SK-N-MC (cell line): ENCODE results near the gene SIX3.

Experiments used
- DNase-seq: peaks from one replicate; pipeline ENCODE4 v3.0.0-alpha.2; 2011; ENCODE audit warnings: low read depth, low spot score
- H3K27ac ChIP-seq: fragments of 200-600 bp; sonication (generic); 2 replicates; pipeline ENCODE4 v1.5.1; 2016; ENCODE audit warnings: mixed run types
- H3K36me3 ChIP-seq: fragments of 200-600 bp; sonication (generic); 2 replicates; pipeline ENCODE4 v1.6.1; 2017; ENCODE audit warnings: antibody characterized with exemption, low read length, mixed read lengths; ENCODE audit not compliant: insufficient read depth
- H3K4me3 ChIP-seq: fragments of 200-600 bp; sonication (generic); 2 replicates; pipeline ENCODE4 v1.5.1; 2016
- H3K9ac ChIP-seq: fragments of 200-600 bp; sonication (generic); 2 replicates; pipeline ENCODE4 v1.8.0; 2017; ENCODE audit warnings: mixed run types, mixed read lengths; ENCODE audit not compliant: insufficient read length
- H3K9me3 ChIP-seq: fragments of 200-600 bp; sonication (generic); 2 replicates; pipeline ENCODE4 v1.6.1; 2017; ENCODE audit warnings: low read depth, mild to moderate bottlenecking, antibody characterized with exemption, low read length, moderate library complexity, mixed read lengths
- EZH2 ChIP-seq: fragments of 200-600 bp; sonication (generic); IDR thresholded peaks from one replicate; pipeline ENCODE4 v1.6.1; 2017; ENCODE audit warnings: antibody characterized with exemption
- FOXP2 ChIP-seq: optimal IDR thresholded peaks from 2 replicates; pipeline ENCODE3; 2011; ENCODE audit warnings: mild to moderate bottlenecking, moderate library complexity; ENCODE audit not compliant: insufficient read depth; ENCODE audit errors: extremely low read length, control extremely low read depth
- POLR2AphosphoS5 ChIP-seq: IDR thresholded peaks from 2 replicates; pipeline ENCODE4 v1.6.1; 2012; ENCODE audit warnings: mild to moderate bottlenecking, low read depth, low read length, borderline replicate concordance

Gene SIX3

GRCh38 chr2:44951714-44952113 is 10.2 kb downstream of the SIX3 start:
- peak overlapping the region; percentile 75 for H3K4me3 ChIP-seq
- no peaks in the 10 kb centered on the region for H3K9me3 ChIP-seq
- no peak overlapping the region for H3K27ac ChIP-seq
- no peak overlapping the region for H3K9ac ChIP-seq
- TF ChIP-seq POLR2AphosphoS5 (no peak), FOXP2 (no peak), EZH2 (no peak)
- no peaks in the 10 kb centered on the region for H3K36me3 ChIP-seq
- DNase-seq = no peak

GRCh38 chr2:44952143-44952805 is 10.8 kb downstream of the SIX3 start:
- no peak for DNase-seq
- Histone ChIP-seq H3K27ac (no peak overlapping the region), H3K36me3 (no peaks in the 10 kb centered on the region), H3K9me3 (no peaks in the 10 kb centered on the region), H3K9ac (no peak overlapping the region), H3K4me3 (peak overlapping the region; percentile 75)
- no peak for TF ChIP-seq POLR2AphosphoS5
- TF ChIP-seq FOXP2 = no peak
- TF ChIP-seq EZH2 = no peak

- H3K4me3 ChIP-seq = peak overlapping the region; percentile 75
- H3K9ac ChIP-seq = no peak overlapping the region
- no peak overlapping the region for H3K27ac ChIP-seq
- TF ChIP-seq EZH2 (no peak), POLR2AphosphoS5 (no peak), FOXP2 (no peak)
- no peaks in the 10 kb centered on the region for H3K36me3 ChIP-seq
- no peak for DNase-seq
- no peaks in the 10 kb centered on the region for H3K9me3 ChIP-seq
Measured at GRCh38 chr2:44952806-44953498, 11.4 kb downstream of the SIX3 start.

- no peak for TF ChIP-seq EZH2
- TF ChIP-seq POLR2AphosphoS5 = no peak
- TF ChIP-seq FOXP2 = no peak
- Histone ChIP-seq H3K27ac (no peak overlapping the region), H3K4me3 (no peak overlapping the region), H3K9me3 (no peaks in the 10 kb centered on the region), H3K36me3 (no peaks in the 10 kb centered on the region), H3K9ac (no peak overlapping the region)
- no peak for DNase-seq
Measured at GRCh38 chr2:44953499-44953883, 12.0 kb downstream of the SIX3 start.

GRCh38 chr2:44954447-44954888 is 13.0 kb downstream of the SIX3 start:
- DNase-seq = no peak
- Histone ChIP-seq H3K9ac (no peak overlapping the region), H3K4me3 (no peak overlapping the region), H3K36me3 (no peaks in the 10 kb centered on the region), H3K27ac (no peak overlapping the region), H3K9me3 (no peaks in the 10 kb centered on the region)
- TF ChIP-seq FOXP2 = no peak
- TF ChIP-seq POLR2AphosphoS5 = no peak
- TF ChIP-seq EZH2 = no peak

- peak overlapping the region; percentile 49 for H3K4me3 ChIP-seq
- TF ChIP-seq FOXP2 = no peak
- no peak for TF ChIP-seq EZH2
- no peak for TF ChIP-seq POLR2AphosphoS5
- no peak overlapping the region for H3K9ac ChIP-seq
- H3K36me3 ChIP-seq = no peaks in the 10 kb centered on the region
- H3K27ac ChIP-seq = no peak overlapping the region
- H3K9me3 ChIP-seq = no peaks in the 10 kb centered on the region
- no peak for DNase-seq
Measured at GRCh38 chr2:44954889-44955592, 13.5 kb downstream of the SIX3 start.

- peak overlapping the region; percentile 49 for H3K4me3 ChIP-seq
Measured at GRCh38 chr2:44955593-44956392, 14.3 kb downstream of the SIX3 start.

GRCh38 chr2:44956843-44957242 is 15.3 kb downstream of the SIX3 start:
- no peak overlapping the region for H3K27ac ChIP-seq
- no peak overlapping the region for H3K9ac ChIP-seq
- H3K36me3 ChIP-seq = no peaks in the 10 kb centered on the region
- TF ChIP-seq FOXP2 = no peak
- no peak for TF ChIP-seq EZH2
- no peak for TF ChIP-seq POLR2AphosphoS5
- DNase-seq = no peak
- no peaks in the 10 kb centered on the region for H3K9me3 ChIP-seq
- H3K4me3 ChIP-seq = no peak overlapping the region

More at GRCh38 chr2:44955593-44956392, 14.3 kb downstream of the SIX3 start:
- Histone ChIP-seq H3K9me3 (no peaks in the 10 kb centered on the region), H3K36me3 (no peaks in the 10 kb centered on the region), H3K9ac (no peak overlapping the region), H3K27ac (no peak overlapping the region)
- peak; percentile 16 for TF ChIP-seq FOXP2
- TF ChIP-seq EZH2 = no peak
- DNase-seq = no peak
